ENCODE measurements around the gene IFT22.

GRCh38 chr7:101363734-101364374, 42.2 kb upstream of the IFT22 start:
- TF ChIP-seq CTCF (conservative IDR thresholded peaks at IDR 0.05; ENCODE audit: low read depth, low read length), result peak; percentile 92
- no peak for TF ChIP-seq EZH2 (IDR thresholded peaks at IDR 0.05; ENCODE audit: borderline replicate concordance, low read depth, low read length, poor library complexity, severe bottlenecking)

Data from A673 (cell line).